ENCODE measurements around the gene STOM. TPM values are rescaled to one million over a fixed set of nuclear protein-coding genes. Genes with fewer than 3 reads are reported as not detected.

STOM gene
- total and polyA plus RNA-seq, 2 of the 8 experiments (the other 6 are each of a cell fraction or from before 2014, with no cell fraction given) = 25.2 to 60.4 TPM

- peak overlapping the region; percentile 9 to 59; a peak in 2 of 4 replicates for H3K4me2 ChIP-seq (ENCODE audit: insufficient read depth in 1 of 2, low read depth in 2 of 2, low read length in 2 of 2)
- H3K9me3 ChIP-seq (ENCODE audit: insufficient read depth in 2 of 2, low read depth in 1 of 2, low read length in 1 of 2) = no peaks in the 10 kb centered on the region
- FAIRE-seq = no peak
- CTCF ChIA-PET (ENCODE audit: partially characterized antibody) = interaction anchor here (0.7 to 5.8 kb wide), 5 partner anchors 13 to 152 kb away, joined by 3 to 30 read pairs (median 4); no protein-coding TSS in a partner anchor
- H3K79me2 ChIP-seq (ENCODE audit: control insufficient read depth in 1 of 2, insufficient read depth in 2 of 2, low read length in 2 of 2) = no peaks in the 10 kb centered on the region
- no peak overlapping the region for H3K18ac ChIP-seq (ENCODE audit: extremely low read depth, low read length)
- H4K8ac ChIP-seq (ENCODE audit: extremely low read depth, insufficient read depth, low read length) = no peak overlapping the region
- H3K27me3 ChIP-seq (replicated peaks in 1 of 4; ENCODE audit: control insufficient read depth in 3 of 4, extremely low read depth in 1 of 4, insufficient read depth in 3 of 4, low read length in 3 of 4) = no peaks in the 10 kb centered on the region
- H2BK15ac ChIP-seq (ENCODE audit: low read length) = no peak overlapping the region
- H2BK5ac ChIP-seq (ENCODE audit: low read depth, low read length) = 0 out of 2 replicates have a peak overlapping the region, but pooled peaks have one; percentile 26
- no peak overlapping the region for H3K23ac ChIP-seq (ENCODE audit: insufficient read length)
- no peaks in the 10 kb centered on the region for H4K20me1 ChIP-seq (replicated peaks in 1 of 2; ENCODE audit: control insufficient read depth in 1 of 2, insufficient read depth in 2 of 2, low read length in 2 of 2)
- no peak overlapping the region for H4K91ac ChIP-seq (replicated peaks; ENCODE audit: insufficient read length, low read length)
- H3K4me3 ChIP-seq (ENCODE audit: extremely low read depth in 1 of 4, insufficient read depth in 2 of 4, low read depth in 3 of 4, low read length in 4 of 4) = peak overlapping the region in 1 of 4 experiments; percentile 42; a peak in 1 of 8 replicates
- H3K9ac ChIP-seq (replicated peaks in 1 of 4; ENCODE audit: extremely low read depth in 1 of 4, low read depth in 3 of 4, low read length in 3 of 4) = no peak overlapping the region
- DNase-seq (ENCODE audit: low read depth in 1 of 2, low spot score in 2 of 2) = no peak
- no peak overlapping the region for H4K5ac ChIP-seq (ENCODE audit: insufficient read length, low read depth, low read length)
- H3K27ac ChIP-seq (ENCODE audit: low read depth, low read length) = 0 out of 2 replicates have a peak overlapping the region, but pooled peaks have one; percentile 50
- no peak overlapping the region for H3K14ac ChIP-seq (ENCODE audit: insufficient read length)
- H3K79me1 ChIP-seq (ENCODE audit: low read depth, low read length) = no peaks in the 10 kb centered on the region
- H2BK12ac ChIP-seq (ENCODE audit: low read depth, low read length) = no peak overlapping the region
- no peak overlapping the region for H2BK20ac ChIP-seq (ENCODE audit: low read length)
- H3K23me2 ChIP-seq (ENCODE audit: low read depth, low read length) = no peaks in the 10 kb centered on the region
- H3K56ac ChIP-seq (replicated peaks; ENCODE audit: insufficient read length, low read depth, low read length) = no peak overlapping the region
- POLR2A ChIA-PET (ENCODE audit: partially characterized antibody) = interaction anchor here (0.8 to 1.7 kb wide), 4 partner anchors 17 to 66 kb away, joined by 3 to 4 read pairs (median 4); no protein-coding TSS in a partner anchor
- H3K36me3 ChIP-seq (ENCODE audit: control insufficient read depth in 2 of 4, insufficient read depth in 4 of 4, low read length in 3 of 4) = no peaks in the 10 kb centered on the region
- no peak overlapping the region for H2AK5ac ChIP-seq (ENCODE audit: low read depth, low read length)
- H2BK120ac ChIP-seq (replicated peaks; ENCODE audit: low read depth, low read length) = no peak overlapping the region
- no peak overlapping the region for H3K4ac ChIP-seq (replicated peaks; ENCODE audit: insufficient read length, low read depth, low read length)
- H2AFZ ChIP-seq (ENCODE audit: low read length) = no peak overlapping the region
- peaks cover 0 to 5% (median under 1%) of the 10 kb centered on the region in 4 experiments; a peak in 3 of 7 replicates for H3K4me1 ChIP-seq (replicated peaks in 1 of 4; ENCODE audit: control insufficient read depth in 3 of 4, insufficient read depth in 4 of 4, low read length in 3 of 4)
- WGBS, 2 experiments (ENCODE audit: extremely low coverage in 1 of 2, insufficient coverage in 1 of 2, insufficient read length in 1 of 2, insufficient replicate concordance in 2 of 2, low coverage in 1 of 2, low lambda C conversion rate in 2 of 2, missing lambda C conversion rate in 1 of 2) = 46% methylated on average over 2 of the region's 2 CpGs; no CpG with 5 or more reads in 1 of the 2 experiments
- TF ChIP-seq POLR2A (IDR thresholded peaks at IDR 0.05; ENCODE audit: control extremely low read depth in 1 of 2, low read depth in 2 of 2, low read length in 2 of 2) = no peak
Observed at GRCh38 chr9:121386442-121387175, 16.6 kb upstream of the STOM start.
